Mammary epithelial cell (primary cell): ENCODE measurements around the gene SLC44A1.

Source experiments
- CTCF ChIP-seq, 2 donors: IDR thresholded peaks in 1 of 2; conservative IDR thresholded peaks in 1 of 2; 2 replicates each; pipeline ENCODE4 v1.5.1; 2011 to 2012; ENCODE audit warnings: inconsistent platforms in 2 of 2, low read length in 2 of 2, mild to moderate bottlenecking in 2 of 2, control low read depth in 1 of 2, low read depth in 1 of 2; ENCODE audit not compliant: insufficient read depth in 1 of 2; ENCODE audit errors: extremely low read depth in 1 of 2
- EZH2 ChIP-seq: IDR thresholded peaks from 2 replicates; pipeline ENCODE4 v1.6.1; 2012; ENCODE audit warnings: low read length, inconsistent platforms, borderline replicate concordance

- TF ChIP-seq CTCF (conservative IDR thresholded peaks at IDR 0.05 in 1 of 2, IDR thresholded peaks at IDR 0.05 in 1 of 2; ENCODE audit: extremely low read depth in 1 of 2, insufficient read depth in 1 of 2, low read depth in 1 of 2, low read length in 2 of 2) = no peak
- TF ChIP-seq EZH2 = no peak
These were observed 187.9 kb downstream of the SLC44A1 start for GRCh38 chr9:105432247-105432842.
